ENCODE data around the gene MDFI. TPM values are rescaled to one million over a fixed set of nuclear protein-coding genes. Genes with fewer than 3 reads are reported as not detected.

Gene MDFI
- total and polyA plus RNA-seq, 11 donors: 0.35 to 9.3 (median 2.2) TPM

- no peak overlapping the region for H3K4me3 ChIP-seq
- peaks cover 0 to 44% (median 32%) of the 10 kb centered on the region in 9 donors for H3K36me3 ChIP-seq
- no peak overlapping the region for H3K27ac ChIP-seq
- peaks cover 0 to 45% (median 14%) of the 10 kb centered on the region in 12 donors for H3K4me1 ChIP-seq
- ATAC-seq: no peak
- H3K9me3 ChIP-seq: no peaks in the 10 kb centered on the region
- TF ChIP-seq CTCF (IDR thresholded peaks at IDR 0.05) (no peak), POLR2A (IDR thresholded peaks at IDR 0.05) (no peak)
- no peaks in the 10 kb centered on the region for H3K27me3 ChIP-seq
- DNase-seq: no peak
- intact Hi-C loops (cut with DNase I): loop anchor here in 2 of 10 donors (5.0 to 10.0 kb wide), 2 partner anchors 83 to 85 kb away; partner anchors contain the start of gene FRS3 (in 2 of the 2)
Measured at GRCh38 chr6:41692080-41692675, 53.9 kb downstream of the MDFI start.

GRCh38 chr6:41692730-41693129 is 54.5 kb downstream of the MDFI start:
- DNase-seq (no peak), ATAC-seq (no peak)
- Histone ChIP-seq H3K36me3 (peaks cover 0 to 39% (median 26%) of the 10 kb centered on the region in 9 donors), H3K4me1 (peaks cover 0 to 50% (median 15%) of the 10 kb centered on the region in 12 donors), H3K27ac (no peak overlapping the region), H3K9me3 (no peaks in the 10 kb centered on the region), H3K27me3 (no peaks in the 10 kb centered on the region), H3K4me3 (no peak overlapping the region)
- TF ChIP-seq CTCF (IDR thresholded peaks at IDR 0.05) (no peak), POLR2A (IDR thresholded peaks at IDR 0.05) (no peak)
- intact Hi-C loops (cut with DNase I): loop anchor here in 2 of 10 donors (5.0 to 10.0 kb wide), 2 partner anchors 82 to 85 kb away; partner anchors contain the start of gene FRS3 (in 2 of the 2)
- 92 to 100% (median 96%) methylated on average over 2 of the region's 2 CpGs for WGBS, 4 donors

GRCh38 chr6:41693281-41694240 is 55.3 kb downstream of the MDFI start:
- ATAC-seq (peak; percentile 23 to 58 (median 45)), DNase-seq (peak in 1 of 5 donors; percentile 47)
- Histone ChIP-seq H3K27me3 (no peaks in the 10 kb centered on the region), H3K4me1 (peaks cover 0 to 50% (median 23%) of the 10 kb centered on the region in 12 donors), H3K27ac (peak overlapping the region in 2 of 12 donors; percentile 6 to 22), H3K36me3 (peaks cover 0 to 38% (median 20%) of the 10 kb centered on the region in 9 donors), H3K4me3 (no peak overlapping the region), H3K9me3 (no peaks in the 10 kb centered on the region)
- intact Hi-C loops (cut with DNase I): loop anchor here in 2 of 10 donors (5.0 to 10.0 kb wide), 2 partner anchors 81 to 84 kb away; partner anchors contain the start of gene FRS3 (in 2 of the 2)
- 65 to 75% (median 73%) methylated on average over 5 to 10 of the region's 10 CpGs for WGBS, 4 donors
- no peak for TF ChIP-seq CTCF (IDR thresholded peaks at IDR 0.05)
- TF ChIP-seq POLR2A (IDR thresholded peaks at IDR 0.05): no peak
